AG04450 (cell line): ENCODE measurements around the gene CDC42EP4. TPM values are rescaled to one million over a fixed set of nuclear protein-coding genes. Genes with fewer than 3 reads are reported as not detected.

Experiments used
- CTCF ChIA-PET: fragments of 300-600, 350-600 bp; formaldehyde crosslinking; extraction: SDS; loops from one replicate; lab custom pipeline; 2022; ENCODE audit warnings: antibody characterized with exemption, inconsistent platforms; lab: Charles Lee
- POLR2A ChIA-PET: fragments of 350-600 bp; formaldehyde crosslinking; extraction: SDS; loops from one replicate; lab custom pipeline; 2021; ENCODE audit warnings: antibody characterized with exemption, inconsistent platforms; lab: Yijun Ruan, JAX
- DNase-seq: peaks from one replicate; pipeline ENCODE4 v3.0.0-alpha.2; 2011; ENCODE audit warnings: low read depth, low spot score
- H3K27ac ChIP-seq: one replicate; pipeline ENCODE4 v1.5.1; 2012; ENCODE audit warnings: low read depth, low read length, control low read depth
- H3K27me3 ChIP-seq: one replicate; pipeline ENCODE4 v1.6.0; 2012; ENCODE audit warnings: low read length; ENCODE audit not compliant: control insufficient read depth, insufficient read depth
- H3K4me3 ChIP-seq: 2 replicates; pipeline ENCODE4 v1.5.1; 2011; ENCODE audit warnings: mild to moderate bottlenecking, low read depth, low read length, control low read depth
- H3K9me3 ChIP-seq: 2 replicates; pipeline ENCODE4 v1.5.1; 2012; ENCODE audit warnings: low read length; ENCODE audit not compliant: control insufficient read depth, insufficient read depth
- polyA minus RNA-seq: library from RNA; depleted of rRNA, polyadenylated mRNA; stranded (reverse); fragments of >200 nt; gene quantifications from 2 replicates; pipeline ENCODE4 v1.2.3, GENCODE V29; 2011; rRNA and poly(A)+ RNA removed
- polyA plus RNA-seq: library from polyadenylated mRNA; depleted of rRNA; stranded (reverse); fragments of >200 nt; gene quantifications from 2 replicates; pipeline ENCODE4 v1.2.3, GENCODE V29; 2011; rRNA removed
- TF ChIP-seq, protein P1 (sequence below): IDR thresholded peaks from 2 replicates; pipeline ENCODE4 v1.5.1; 2011; ENCODE audit warnings: low read depth, low read length, control low read depth, inconsistent platforms

The CDC42EP4 gene, protein sequence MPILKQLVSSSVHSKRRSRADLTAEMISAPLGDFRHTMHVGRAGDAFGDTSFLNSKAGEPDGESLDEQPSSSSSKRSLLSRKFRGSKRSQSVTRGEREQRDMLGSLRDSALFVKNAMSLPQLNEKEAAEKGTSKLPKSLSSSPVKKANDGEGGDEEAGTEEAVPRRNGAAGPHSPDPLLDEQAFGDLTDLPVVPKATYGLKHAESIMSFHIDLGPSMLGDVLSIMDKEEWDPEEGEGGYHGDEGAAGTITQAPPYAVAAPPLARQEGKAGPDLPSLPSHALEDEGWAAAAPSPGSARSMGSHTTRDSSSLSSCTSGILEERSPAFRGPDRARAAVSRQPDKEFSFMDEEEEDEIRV
- polyA plus RNA-seq (21.9 and 23.1 TPM in 2 replicates), polyA minus RNA-seq (28.2 and 36.2 TPM in 2 replicates)

DNA sequence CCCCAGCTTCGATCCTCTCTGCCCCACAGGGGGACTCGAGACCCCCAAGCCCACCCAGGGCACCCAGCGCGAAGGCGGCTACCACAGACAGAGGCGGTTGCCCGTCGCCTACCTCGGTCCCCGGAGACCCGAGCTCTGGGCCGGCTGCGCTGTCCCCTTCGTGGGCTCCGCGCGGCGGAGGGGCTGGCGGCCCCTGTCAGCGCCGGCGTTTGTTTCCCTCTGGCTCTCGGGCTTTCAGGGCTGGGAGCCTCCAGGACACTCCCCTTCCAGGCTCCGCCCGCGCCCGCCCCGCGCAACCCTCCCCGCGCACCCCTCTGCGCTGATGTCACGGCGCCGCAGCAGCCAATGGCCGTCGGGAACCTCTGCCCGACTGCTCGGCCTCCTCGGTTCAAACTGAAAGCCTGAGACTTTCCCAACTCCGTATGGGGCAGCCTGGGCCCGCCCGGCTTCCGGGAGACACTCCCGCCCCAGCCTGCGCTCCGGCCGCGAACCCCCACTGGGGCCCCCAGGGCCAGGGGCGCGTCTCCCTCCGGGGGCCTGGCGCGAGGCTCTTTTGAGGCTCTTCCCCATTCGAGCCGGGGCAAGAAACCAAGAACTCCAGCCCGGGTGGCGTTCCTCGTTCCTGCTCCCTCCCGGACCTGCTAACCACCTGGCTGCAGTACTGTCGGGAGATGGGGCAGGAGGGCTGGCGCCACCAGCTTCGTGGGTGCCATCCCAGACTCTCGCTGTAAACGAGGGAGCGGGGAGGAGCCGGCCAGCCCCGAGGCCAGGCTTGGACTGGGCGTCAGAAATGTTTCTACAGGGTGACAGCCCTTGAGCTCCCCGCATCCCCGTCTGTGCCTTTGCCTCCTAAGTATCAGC, at the start of gene CDC42EP4:
Gene CDC42EP4, minus strand, starts transcription at position 221 of the 861 bp plus-strand sequence. CDS start 25,501 bp downstream, outside the sequence.
- peak within 1 kb of the TSS; percentile 90 for H3K27ac ChIP-seq
- POLR2A ChIA-PET, result interaction anchor here (0.5 to 1.8 kb wide), 5 partner anchors 15 to 81 kb away, joined by 4 to 13 read pairs (median 8); a partner anchor contains a TSS
- CTCF ChIA-PET, result interaction anchor here (0.6 to 4.1 kb wide), 11 partner anchors 8 to 755 kb away, joined by 3 to 29 read pairs (median 6); no protein-coding TSS in a partner anchor
- peak within 1 kb of the TSS; percentile 93 for H3K4me3 ChIP-seq
- TF ChIP-seq, protein P1, sequence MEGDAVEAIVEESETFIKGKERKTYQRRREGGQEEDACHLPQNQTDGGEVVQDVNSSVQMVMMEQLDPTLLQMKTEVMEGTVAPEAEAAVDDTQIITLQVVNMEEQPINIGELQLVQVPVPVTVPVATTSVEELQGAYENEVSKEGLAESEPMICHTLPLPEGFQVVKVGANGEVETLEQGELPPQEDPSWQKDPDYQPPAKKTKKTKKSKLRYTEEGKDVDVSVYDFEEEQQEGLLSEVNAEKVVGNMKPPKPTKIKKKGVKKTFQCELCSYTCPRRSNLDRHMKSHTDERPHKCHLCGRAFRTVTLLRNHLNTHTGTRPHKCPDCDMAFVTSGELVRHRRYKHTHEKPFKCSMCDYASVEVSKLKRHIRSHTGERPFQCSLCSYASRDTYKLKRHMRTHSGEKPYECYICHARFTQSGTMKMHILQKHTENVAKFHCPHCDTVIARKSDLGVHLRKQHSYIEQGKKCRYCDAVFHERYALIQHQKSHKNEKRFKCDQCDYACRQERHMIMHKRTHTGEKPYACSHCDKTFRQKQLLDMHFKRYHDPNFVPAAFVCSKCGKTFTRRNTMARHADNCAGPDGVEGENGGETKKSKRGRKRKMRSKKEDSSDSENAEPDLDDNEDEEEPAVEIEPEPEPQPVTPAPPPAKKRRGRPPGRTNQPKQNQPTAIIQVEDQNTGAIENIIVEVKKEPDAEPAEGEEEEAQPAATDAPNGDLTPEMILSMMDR, result no peak
- DNase-seq, result no peak
- H3K27me3 ChIP-seq, result no peaks in the 10 kb centered on the region
- no peaks in the 10 kb centered on the region; the same call in 1 of the 2 replicates for H3K9me3 ChIP-seq

DNA sequence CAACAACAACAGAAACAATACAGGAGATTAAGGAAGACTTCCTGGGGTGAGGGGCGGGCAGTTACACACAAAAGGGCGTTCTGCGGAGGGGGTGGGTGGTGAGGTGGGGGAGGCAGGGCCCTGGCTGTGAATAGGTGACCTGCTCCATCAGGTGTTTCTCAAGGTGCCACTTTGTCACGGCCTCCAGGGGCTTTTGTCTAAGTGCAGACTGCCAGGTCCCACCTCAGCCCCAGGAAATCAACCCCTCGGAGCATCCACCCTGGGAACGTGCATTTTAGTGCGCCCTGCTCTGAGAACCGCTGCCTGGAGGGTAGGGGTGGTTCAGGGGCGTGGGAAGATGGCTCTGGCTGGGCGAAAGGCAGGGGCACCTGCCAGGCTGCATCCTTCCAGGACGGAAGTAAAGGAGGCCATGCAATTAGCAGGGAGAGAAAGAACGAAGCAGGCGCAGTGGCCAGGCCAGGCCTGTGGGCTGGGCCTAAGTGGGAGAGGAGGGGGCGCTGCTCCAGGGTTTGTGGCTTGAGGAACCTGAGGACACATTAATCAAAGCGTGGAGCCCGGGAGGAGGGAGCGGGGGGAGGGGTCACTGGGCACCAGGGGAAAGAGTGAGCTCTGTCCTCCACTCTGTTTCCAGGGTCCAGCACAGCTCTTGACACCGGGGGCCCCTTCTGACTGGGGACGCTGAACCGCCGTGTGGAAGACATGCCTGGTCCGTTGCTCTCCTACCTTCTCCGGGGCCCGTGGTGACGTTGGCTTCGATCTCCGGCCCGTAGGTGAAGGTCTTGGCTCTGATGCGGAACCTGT, 49.4 kb upstream of the CDC42EP4 start:
- DNase-seq, result no peak
- TF ChIP-seq, protein P1, result no peak
- no peak overlapping the region for H3K4me3 ChIP-seq
- ChIA-PET POLR2A (interaction anchor here (0.6 kb wide), 1 partner anchor 98 kb away, joined by 8 read pairs; no protein-coding TSS in a partner anchor), CTCF (interaction anchor here (0.6 to 13.9 kb wide), 4 partner anchors 9 to 594 kb away, joined by 4 to 449 read pairs (median 6); no protein-coding TSS in a partner anchor)
- H3K9me3 ChIP-seq, result no peaks in the 10 kb centered on the region
- peaks cover 22% of the 10 kb centered on the region for H3K27me3 ChIP-seq
- H3K27ac ChIP-seq, result no peak overlapping the region

GRCh38 chr17:73359987-73360410, 48.2 kb upstream of the CDC42EP4 start:
- ChIA-PET POLR2A (interaction anchor here (0.6 kb wide), 1 partner anchor 99 kb away, joined by 8 read pairs; no protein-coding TSS in a partner anchor), CTCF (interaction anchor here (0.7 to 13.9 kb wide), 2 partner anchors 108 to 593 kb away, joined by 7 to 449 read pairs; no protein-coding TSS in a partner anchor)
- no peak for DNase-seq
- Histone ChIP-seq H3K9me3 (no peaks in the 10 kb centered on the region), H3K27me3 (peaks cover 19% of the 10 kb centered on the region), H3K4me3 (no peak overlapping the region), H3K27ac (no peak overlapping the region)
- TF ChIP-seq, protein P1, result no peak

DNA sequence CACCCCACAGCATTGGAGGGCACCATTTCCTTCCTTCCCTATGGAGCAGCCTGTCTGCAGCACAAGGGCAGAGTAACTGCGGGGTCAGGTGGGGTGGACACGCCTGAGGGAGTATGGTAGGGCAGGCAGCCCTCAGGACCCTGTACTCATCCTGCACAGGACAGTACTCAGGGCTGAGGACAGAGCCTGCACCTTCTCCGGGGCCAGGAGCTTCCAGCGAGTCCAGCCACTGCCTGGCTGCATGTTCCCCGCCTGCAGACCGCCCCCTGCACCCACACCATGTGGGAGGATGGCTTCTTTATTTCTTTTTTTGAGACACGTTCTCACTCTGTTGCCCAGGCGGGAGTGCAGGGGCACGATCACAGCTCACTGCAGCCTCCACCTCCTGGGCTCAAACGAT, 47.6 kb upstream of the CDC42EP4 start:
- CTCF ChIA-PET, result interaction anchor here (13.9 kb wide), 1 partner anchor 107 kb away, joined by 449 read pairs; no protein-coding TSS in a partner anchor
- TF ChIP-seq, protein P1, result no peak
- POLR2A ChIA-PET, result no interaction called here
- no peaks in the 10 kb centered on the region for H3K9me3 ChIP-seq
- DNase-seq, result no peak
- peaks cover 18% of the 10 kb centered on the region for H3K27me3 ChIP-seq
- no peak overlapping the region for H3K27ac ChIP-seq
- no peak overlapping the region for H3K4me3 ChIP-seq
